GM13976 (cell line): ENCODE measurements around the gene FAR1.

ENCODE experiments used
- DNase-seq: peaks from one replicate; pipeline ENCODE4 v3.0.0; 2012; ENCODE audit warnings: low spot score
- in situ Hi-C: fragments of 300-500 bp; cut with MboI; formaldehyde crosslinking; loops from one replicate; pipeline ENCODE4 v1.12.0; 2022; ENCODE audit warnings: low sequenced_read_pairs, mixed read lengths, inconsistent platforms; ENCODE audit not compliant: unreplicated experiment
- TF ChIP-seq, protein P1 (sequence below): IDR thresholded peaks from 2 replicates; pipeline ENCODE4 v1.5.1; 2012; ENCODE audit warnings: borderline replicate concordance, mild to moderate bottlenecking; ENCODE audit not compliant: insufficient read depth; ENCODE audit errors: extremely low read depth, missing control alignments, control extremely low read depth

The FAR1 gene

GRCh38 chr11:13681446-13681845, 13.0 kb downstream of the FAR1 start:
- in situ Hi-C loops, result no loop called here
- TF ChIP-seq, protein P1, sequence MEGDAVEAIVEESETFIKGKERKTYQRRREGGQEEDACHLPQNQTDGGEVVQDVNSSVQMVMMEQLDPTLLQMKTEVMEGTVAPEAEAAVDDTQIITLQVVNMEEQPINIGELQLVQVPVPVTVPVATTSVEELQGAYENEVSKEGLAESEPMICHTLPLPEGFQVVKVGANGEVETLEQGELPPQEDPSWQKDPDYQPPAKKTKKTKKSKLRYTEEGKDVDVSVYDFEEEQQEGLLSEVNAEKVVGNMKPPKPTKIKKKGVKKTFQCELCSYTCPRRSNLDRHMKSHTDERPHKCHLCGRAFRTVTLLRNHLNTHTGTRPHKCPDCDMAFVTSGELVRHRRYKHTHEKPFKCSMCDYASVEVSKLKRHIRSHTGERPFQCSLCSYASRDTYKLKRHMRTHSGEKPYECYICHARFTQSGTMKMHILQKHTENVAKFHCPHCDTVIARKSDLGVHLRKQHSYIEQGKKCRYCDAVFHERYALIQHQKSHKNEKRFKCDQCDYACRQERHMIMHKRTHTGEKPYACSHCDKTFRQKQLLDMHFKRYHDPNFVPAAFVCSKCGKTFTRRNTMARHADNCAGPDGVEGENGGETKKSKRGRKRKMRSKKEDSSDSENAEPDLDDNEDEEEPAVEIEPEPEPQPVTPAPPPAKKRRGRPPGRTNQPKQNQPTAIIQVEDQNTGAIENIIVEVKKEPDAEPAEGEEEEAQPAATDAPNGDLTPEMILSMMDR, result no peak
- no peak for DNase-seq

- TF ChIP-seq, protein P1, result no peak
- in situ Hi-C loops, result no loop called here
- DNase-seq, result no peak
These were observed 13.7 kb downstream of the FAR1 start for GRCh38 chr11:13682212-13682611.

DNA sequence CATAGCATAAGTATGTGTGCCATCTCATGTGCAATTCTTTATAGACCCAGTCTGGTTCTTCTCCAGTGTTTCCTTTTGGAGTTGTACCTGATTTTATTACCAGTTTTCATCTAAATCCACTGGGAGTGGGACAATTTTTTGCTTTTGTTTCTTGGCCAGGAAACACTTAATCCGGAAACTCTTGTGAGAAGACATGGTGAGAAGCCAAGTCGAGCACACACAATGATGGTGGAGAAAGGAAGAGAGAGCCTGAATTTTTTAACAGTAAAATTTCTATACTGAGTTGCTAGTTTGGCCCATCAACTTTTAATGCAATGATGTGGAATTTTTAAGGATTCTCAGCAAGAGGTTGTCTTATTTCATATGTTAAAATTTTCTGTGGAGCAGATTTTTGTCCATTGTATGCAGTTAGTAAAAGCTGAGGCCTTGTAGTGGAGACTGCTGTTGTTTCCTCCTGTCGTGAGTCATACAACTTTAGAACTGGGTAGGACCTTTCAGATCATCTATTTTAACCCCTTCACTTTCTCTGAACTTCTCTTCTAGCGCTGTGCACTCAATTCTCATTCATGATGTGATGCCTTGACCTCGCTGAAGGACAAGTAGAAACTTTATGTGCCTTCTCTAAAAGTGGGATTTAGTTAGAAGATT, 17.1 kb downstream of the FAR1 start:
- in situ Hi-C loops, result no loop called here
- no peak for DNase-seq

DNA sequence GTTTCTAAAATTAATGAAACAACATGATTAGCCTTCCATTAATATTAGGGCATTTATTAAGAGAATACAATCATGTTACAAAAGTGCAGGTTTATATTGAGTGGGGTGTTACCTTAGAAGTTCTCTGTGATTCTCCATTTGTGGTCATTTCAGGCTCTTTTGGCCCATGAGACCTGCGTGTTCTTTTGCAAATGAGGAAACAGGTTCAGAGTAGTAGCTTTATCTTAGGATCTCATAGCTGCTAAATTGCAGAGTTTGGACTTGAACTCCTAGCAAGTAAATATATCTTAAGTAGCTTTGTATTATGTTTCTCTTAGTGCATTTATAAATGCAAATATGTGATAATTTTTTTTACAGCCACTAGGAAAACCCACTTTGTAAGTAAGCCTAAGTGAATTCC, 18.3 kb downstream of the FAR1 start:
- no peak for DNase-seq
- TF ChIP-seq, protein P1, result no peak
- in situ Hi-C loops, result no loop called here

More for the DNA sequence above, 17.1 kb downstream of the FAR1 start:
- TF ChIP-seq, protein P1, result no peak

DNA sequence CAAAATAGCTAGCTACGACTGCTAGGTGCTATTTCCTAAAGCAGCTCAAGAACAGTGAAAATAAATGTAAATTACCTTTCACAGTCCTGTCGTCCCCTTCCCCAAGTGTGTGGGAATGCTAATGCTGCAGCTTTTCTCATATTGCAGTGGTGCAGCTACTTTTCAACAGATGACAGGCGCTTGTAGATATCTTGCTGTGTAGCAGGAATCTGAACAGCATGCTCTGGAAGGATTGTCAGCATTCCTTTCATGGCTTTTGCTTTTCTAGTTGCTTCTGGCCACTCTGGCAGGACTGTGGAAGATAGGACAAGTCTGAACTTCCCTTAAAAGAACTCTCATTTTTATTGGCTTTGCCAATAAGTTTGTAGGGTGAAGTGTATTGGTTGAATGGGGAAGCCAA, 18.8 kb downstream of the FAR1 start:
- TF ChIP-seq, protein P1, result no peak
- in situ Hi-C loops, result no loop called here
- no peak for DNase-seq

- no peak for DNase-seq
These were observed 22.9 kb downstream of the FAR1 start for GRCh38 chr11:13691286-13691899.

More at GRCh38 chr11:13691286-13691899, 22.9 kb downstream of the FAR1 start:
- in situ Hi-C loops, result no loop called here
- TF ChIP-seq, protein P1, result no peak
